ENCODE results near the gene CNST. TPM values are rescaled to one million over a fixed set of nuclear protein-coding genes. Genes with fewer than 3 reads are reported as not detected.

CNST gene
- total RNA-seq, 1 experiment from 2014 or later, result 19.8 TPM

DNA sequence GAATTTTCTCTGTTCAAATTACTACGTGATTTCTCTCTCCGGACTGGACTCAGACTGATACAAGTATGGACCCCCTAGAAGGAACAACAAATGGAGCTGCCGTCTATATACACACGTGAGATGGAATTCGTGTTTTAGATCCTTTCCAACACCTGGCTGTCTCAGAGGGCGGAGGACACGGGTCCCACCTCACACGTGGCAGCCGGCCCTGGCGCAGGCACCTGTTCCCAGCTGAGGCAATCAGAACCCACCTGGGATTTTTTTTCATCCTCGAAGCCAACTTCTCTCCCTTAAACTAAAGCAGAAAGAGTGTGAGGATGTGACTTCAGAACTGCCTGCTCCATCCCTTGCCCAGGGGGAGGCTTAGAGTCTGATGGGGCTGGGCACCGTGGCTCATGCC, 123.8 kb downstream of the CNST start:
- Histone ChIP-seq H4K8ac (replicated peaks; ENCODE audit: insufficient read length, low read depth, low read length) (no peak overlapping the region), H3T11ph (ENCODE audit: low read length) (no peak overlapping the region), H3K79me2 (ENCODE audit: insufficient read depth, low read length) (no peaks in the 10 kb centered on the region), H3K79me1 (ENCODE audit: insufficient read depth, low read depth, low read length, poor library complexity, severe bottlenecking) (no peaks in the 10 kb centered on the region), H3K23ac (ENCODE audit: insufficient read length, low read depth, low read length) (no peak overlapping the region), H4K20me1 (ENCODE audit: control insufficient read depth, insufficient read depth, insufficient read length) (no peaks in the 10 kb centered on the region), H3K27ac (ENCODE audit: insufficient read length, low read depth, low read length) (no peak overlapping the region), H3K9ac (ENCODE audit: extremely low read depth, insufficient read length, low read length) (no peak overlapping the region), H3K23me2 (ENCODE audit: insufficient read length, low read depth, low read length, poor library complexity, severe bottlenecking) (no peaks in the 10 kb centered on the region), H3K14ac (ENCODE audit: insufficient read depth, low read length) (no peak overlapping the region), H3K4me2 (ENCODE audit: insufficient read depth, insufficient read length, low read length) (no peak overlapping the region), H3K4ac (ENCODE audit: low read depth, low read length) (no peak overlapping the region), H2BK5ac (ENCODE audit: insufficient read length, low read length) (no peak overlapping the region), H4K91ac (ENCODE audit: insufficient read length, low read depth, low read length) (no peak overlapping the region), H3K56ac (ENCODE audit: insufficient read length, low read depth, low read length) (no peak overlapping the region), H2AK5ac (ENCODE audit: insufficient read length, low read length) (no peak overlapping the region), H3K18ac (ENCODE audit: insufficient read length, low read depth, low read length) (no peak overlapping the region), H2BK15ac (ENCODE audit: low read depth, low read length) (no peak overlapping the region), H2BK120ac (ENCODE audit: low read depth, low read length, poor library complexity, severe bottlenecking) (no peak overlapping the region), H3K4me1 (ENCODE audit: insufficient read depth, low read length) (no peaks in the 10 kb centered on the region), H2BK20ac (ENCODE audit: low read depth, low read length, poor library complexity, severe bottlenecking) (no peak overlapping the region), H3K27me3 (ENCODE audit: insufficient read depth, low read length) (no peaks in the 10 kb centered on the region), H2AFZ (ENCODE audit: low read length) (no peak overlapping the region), H4K5ac (ENCODE audit: insufficient read length, low read depth, low read length) (no peak overlapping the region), H3K9me3 (ENCODE audit: control insufficient read depth, low read depth, low read length) (no peaks in the 10 kb centered on the region), H2BK12ac (ENCODE audit: insufficient read length, low read depth, low read length) (no peak overlapping the region)
- Mint-ChIP-seq H3K4me3 (no peak overlapping the region), H3K9me3 (peaks cover 25 to 28% of the 10 kb centered on the region in 2 experiments), H3K4me1 (0 out of 4 replicates have a peak, but pooled peaks cover 2 to 4% of the 10 kb centered on the region in 2 experiments), H3K36me3 (ENCODE audit: insufficient read depth in 1 of 3, low read depth in 3 of 3) (peaks cover 6 to 11% (median 7%) of the 10 kb centered on the region in 3 experiments; a peak in 6 of 7 replicates), H3K27ac (no peak overlapping the region), H3K27me3 (ENCODE audit: low read depth) (peaks cover 4% of the 10 kb centered on the region; the same call in 1 of the 2 replicates)
- no CpG with 5 or more reads among the region's 12 CpGs for WGBS (ENCODE audit: extremely low coverage, insufficient read length, low lambda C conversion rate)
- TF ChIP-seq, protein P1, sequence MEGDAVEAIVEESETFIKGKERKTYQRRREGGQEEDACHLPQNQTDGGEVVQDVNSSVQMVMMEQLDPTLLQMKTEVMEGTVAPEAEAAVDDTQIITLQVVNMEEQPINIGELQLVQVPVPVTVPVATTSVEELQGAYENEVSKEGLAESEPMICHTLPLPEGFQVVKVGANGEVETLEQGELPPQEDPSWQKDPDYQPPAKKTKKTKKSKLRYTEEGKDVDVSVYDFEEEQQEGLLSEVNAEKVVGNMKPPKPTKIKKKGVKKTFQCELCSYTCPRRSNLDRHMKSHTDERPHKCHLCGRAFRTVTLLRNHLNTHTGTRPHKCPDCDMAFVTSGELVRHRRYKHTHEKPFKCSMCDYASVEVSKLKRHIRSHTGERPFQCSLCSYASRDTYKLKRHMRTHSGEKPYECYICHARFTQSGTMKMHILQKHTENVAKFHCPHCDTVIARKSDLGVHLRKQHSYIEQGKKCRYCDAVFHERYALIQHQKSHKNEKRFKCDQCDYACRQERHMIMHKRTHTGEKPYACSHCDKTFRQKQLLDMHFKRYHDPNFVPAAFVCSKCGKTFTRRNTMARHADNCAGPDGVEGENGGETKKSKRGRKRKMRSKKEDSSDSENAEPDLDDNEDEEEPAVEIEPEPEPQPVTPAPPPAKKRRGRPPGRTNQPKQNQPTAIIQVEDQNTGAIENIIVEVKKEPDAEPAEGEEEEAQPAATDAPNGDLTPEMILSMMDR (conservative IDR thresholded peaks at IDR 0.05), result no peak
- DNase-seq, result no peak
